Body of pancreas (tissue), 4 donors: Measurements from ENCODE around the gene PP2D1. TPM values are rescaled to one million over a fixed set of nuclear protein-coding genes. Genes with fewer than 3 reads are reported as not detected.

ENCODE experiments used
- ATAC-seq: fragments of 150-250 bp; one replicate; pipeline ENCODE4 v1.9.1; 2016
- DNase-seq, 4 donors: peaks; one replicate each; pipeline ENCODE4 v3.0.0-alpha.2; 2019
- H3K27ac ChIP-seq, 4 donors: fragments of 200-600 bp; sonication (generic); 1 replicate in 3 of 4; 2 replicates in 1 of 4; pipeline versions ENCODE4 v1.5.1 to v1.6.1; 2016 to 2019; ENCODE audit warnings: mild to moderate bottlenecking in 1 of 4, mixed read lengths in 1 of 4, moderate library complexity in 1 of 4
- H3K27me3 ChIP-seq, 2 donors: fragments of 200-600 bp; sonication (generic); one replicate each; pipeline ENCODE4 v1.6.0; 2016; ENCODE audit warnings: mild to moderate bottlenecking in 1 of 2
- H3K36me3 ChIP-seq, 2 donors: fragments of 200-600 bp; sonication (generic); replicated peaks in 1 of 2; 2 replicates each; pipeline ENCODE4 v1.5.1; 2016; ENCODE audit warnings: low read depth in 2 of 2; ENCODE audit not compliant: insufficient read depth in 1 of 2
- H3K4me1 ChIP-seq: fragments of 200-600 bp; sonication (generic); one replicate; pipeline ENCODE4 v1.6.0; 2016
- H3K4me3 ChIP-seq, 2 donors: fragments of 200-600 bp; sonication (generic); 1 replicate in 1 of 2; 2 replicates in 1 of 2; pipeline ENCODE4 v1.5.1; 2016 to 2019
- H3K9me3 ChIP-seq, 3 donors: fragments of 200-600 bp; sonication (generic); 1 replicate in 2 of 3; 2 replicates in 1 of 3; pipeline ENCODE4 v1.5.1; 2016
- CTCF ChIP-seq, 7 experiments: fragments of 450-650 bp in 4 of 7; fragments of 200-600 bp in 3 of 7; sonication (generic) in 3 of 7; IDR thresholded peaks; one replicate each; pipeline ENCODE4 v1.5.1; 2016 to 2019; ENCODE audit warnings: antibody characterized with exemption in 7 of 7
- POLR2A ChIP-seq, 3 donors: fragments of 450-650 bp; IDR thresholded peaks; one replicate each; pipeline ENCODE4 v1.6.1; 2016; ENCODE audit warnings: antibody characterized with exemption in 3 of 3, mild to moderate bottlenecking in 2 of 3
- WGBS, 2 donors: methylation state at CpG; one replicate each; pipeline ENCODE4 v1.1.5; 2017; 5-methylcytosine and 5-hydroxymethylcytosine counted together
- intact Hi-C: fragments of 100-400 bp; cut with DNase I; formaldehyde crosslinking; loops from one replicate; pipeline ENCODE4 v1.15.1; 2023
- total RNA-seq, 2 donors: library from RNA; depleted of rRNA; stranded (reverse); fragments of >200 nt; gene quantifications; one replicate each; pipeline ENCODE4 v1.1.0, GENCODE V29; 2016

Gene PP2D1
- total RNA-seq, 2 donors from 2014 or later: not detected

- TF ChIP-seq CTCF (IDR thresholded peaks at IDR 0.05) (no peak), POLR2A (IDR thresholded peaks at IDR 0.05) (no peak)
- H3K9me3 ChIP-seq: no peaks in the 10 kb centered on the region
- peaks cover 14% of the 10 kb centered on the region for H3K4me1 ChIP-seq
- H3K4me3 ChIP-seq: no peak overlapping the region
- intact Hi-C loops: no loop called here
- DNase-seq (no peak), ATAC-seq (no peak)
- H3K27ac ChIP-seq: no peak overlapping the region
- H3K27me3 ChIP-seq: no peaks in the 10 kb centered on the region
- peaks cover 0 to 9% of the 10 kb centered on the region in 2 donors for H3K36me3 ChIP-seq
- 29 to 31% methylated on average over 3 of the region's 3 CpGs for WGBS, 2 donors
Observed at GRCh38 chr3:19972054-19972453, 40.0 kb downstream of the PP2D1 start.

GRCh38 chr3:19970327-19970726, 41.7 kb downstream of the PP2D1 start:
- no peak for TF ChIP-seq POLR2A (IDR thresholded peaks at IDR 0.05)
- TF ChIP-seq CTCF (IDR thresholded peaks at IDR 0.05): no peak
- ATAC-seq: no peak
- H3K27ac ChIP-seq: no peak overlapping the region
- 63 to 65% methylated on average over 8 of the region's 8 CpGs for WGBS, 2 donors
- no peaks in the 10 kb centered on the region for H3K27me3 ChIP-seq
- intact Hi-C loops: no loop called here
- peaks cover 14% of the 10 kb centered on the region for H3K4me1 ChIP-seq
- DNase-seq: no peak
- no peaks in the 10 kb centered on the region for H3K9me3 ChIP-seq
- no peaks in the 10 kb centered on the region for H3K36me3 ChIP-seq
- no peak overlapping the region for H3K4me3 ChIP-seq

GRCh38 chr3:19967812-19968211, 44.3 kb downstream of the PP2D1 start:
- TF ChIP-seq POLR2A (IDR thresholded peaks at IDR 0.05) (no peak), CTCF (IDR thresholded peaks at IDR 0.05) (no peak)
- no peak overlapping the region for H3K27ac ChIP-seq
- H3K4me1 ChIP-seq: peaks cover 16% of the 10 kb centered on the region
- H3K36me3 ChIP-seq: no peaks in the 10 kb centered on the region
- DNase-seq (no peak), ATAC-seq (no peak)
- H3K27me3 ChIP-seq: no peaks in the 10 kb centered on the region
- 74 to 77% methylated on average over 4 of the region's 4 CpGs for WGBS, 2 donors
- H3K4me3 ChIP-seq: no peak overlapping the region
- intact Hi-C loops: no loop called here
- no peaks in the 10 kb centered on the region for H3K9me3 ChIP-seq

GRCh38 chr3:19967208-19967607, 44.9 kb downstream of the PP2D1 start:
- TF ChIP-seq POLR2A (IDR thresholded peaks at IDR 0.05): no peak
- TF ChIP-seq CTCF (IDR thresholded peaks at IDR 0.05): no peak
- Histone ChIP-seq H3K4me1 (peaks cover 18% of the 10 kb centered on the region), H3K4me3 (no peak overlapping the region), H3K27ac (no peak overlapping the region), H3K36me3 (no peaks in the 10 kb centered on the region), H3K9me3 (no peaks in the 10 kb centered on the region), H3K27me3 (no peaks in the 10 kb centered on the region)
- intact Hi-C loops: no loop called here
- 88% methylated on average over 6 of the region's 6 CpGs for whole genome bisulfite sequencing, 2 donors
- DNase-seq: no peak
- no peak for ATAC-seq

- Histone ChIP-seq H3K4me3 (no peak overlapping the region), H3K27ac (no peak overlapping the region), H3K9me3 (no peaks in the 10 kb centered on the region), H3K4me1 (peaks cover 4% of the 10 kb centered on the region), H3K36me3 (no peaks in the 10 kb centered on the region), H3K27me3 (no peaks in the 10 kb centered on the region)
- WGBS, 2 donors: 93 to 100% methylated on average over 4 of the region's 4 CpGs
- TF ChIP-seq POLR2A (IDR thresholded peaks at IDR 0.05) (no peak), CTCF (IDR thresholded peaks at IDR 0.05) (no peak)
- intact Hi-C loops: no loop called here
- ATAC-seq: no peak
- DNase-seq: no peak
Observed at GRCh38 chr3:19961960-19962359, 50.1 kb downstream of the PP2D1 start.
